Measurements from ENCODE around the gene UBE2C.
A peak's percentile ranks its signal among the peaks of the same experiment; 100 is the strongest.
"Not testable (repeated sequence)": the region's sequence is repeated elsewhere in the genome, so short reads cannot be mapped to it uniquely, and the experiment has no call there.

UBE2C gene

GRCh38 chr20:45812157-45813005, at the start of gene UBE2C:
Gene UBE2C (plus strand): TSS chr20:45812644. CDS start chr20:45812696, 52 bp downstream.
- peak; percentile 100 for DNase-seq (ENCODE audit: low spot score)

- not testable (repeated sequence) for DNase-seq (ENCODE audit: low spot score)
Measured at GRCh38 chr20:45764618-45765282, 47.7 kb upstream of the UBE2C start.

- no peak for DNase-seq (ENCODE audit: low spot score)
Measured at GRCh38 chr20:45765307-45765875, 47.1 kb upstream of the UBE2C start.

DNA sequence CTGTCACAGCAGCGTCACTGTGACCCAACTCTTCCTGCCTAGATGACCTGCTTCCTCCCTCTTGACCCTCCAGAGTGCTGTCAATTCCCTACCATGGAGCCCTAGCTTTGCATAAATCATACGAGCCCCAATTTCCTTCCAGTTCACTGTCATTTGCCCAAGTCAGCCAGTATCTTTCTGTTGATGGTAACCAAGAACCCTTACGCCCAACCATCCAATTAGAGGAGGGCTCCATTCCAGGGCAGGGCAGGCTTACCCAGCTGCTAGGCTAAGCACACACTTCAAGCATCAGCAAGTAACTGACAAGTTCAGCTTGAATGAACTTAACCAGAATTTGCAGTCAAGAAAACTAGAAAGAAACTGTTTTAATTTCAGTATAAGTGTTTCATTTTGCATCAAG, 46.5 kb upstream of the UBE2C start:
- DNase-seq (ENCODE audit: low spot score): no peak

GRCh38 chr20:45768479-45768878, 44.0 kb upstream of the UBE2C start:
- DNase-seq (ENCODE audit: low spot score): no peak

GRCh38 chr20:45771182-45771759, 41.2 kb upstream of the UBE2C start:
- peak; percentile 54 for DNase-seq (ENCODE audit: low spot score)

- DNase-seq (ENCODE audit: low spot score): no peak
Measured at GRCh38 chr20:45772693-45773092, 39.8 kb upstream of the UBE2C start.

DNA sequence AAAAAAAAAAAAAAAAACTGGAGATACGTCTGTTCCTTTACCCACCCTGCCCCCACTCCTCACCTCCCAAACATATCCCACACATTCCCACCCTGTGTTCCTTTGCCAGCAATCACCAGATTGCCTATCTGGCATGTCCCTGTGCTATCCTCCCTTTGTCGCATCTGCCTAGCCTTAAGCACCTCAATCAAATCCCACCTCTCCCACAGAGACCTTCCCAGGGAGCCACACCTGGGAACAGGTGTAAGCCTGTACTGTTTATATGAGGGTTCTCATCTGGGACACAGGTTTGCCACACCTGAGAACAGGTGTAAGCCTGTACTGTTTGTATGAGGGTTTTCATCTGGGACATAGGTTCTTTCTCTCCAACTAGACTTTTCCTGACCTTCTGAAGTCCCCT, 37.5 kb upstream of the UBE2C start:
- DNase-seq (ENCODE audit: low spot score): no peak

GRCh38 chr20:45775411-45775810, 37.0 kb upstream of the UBE2C start:
- no peak for DNase-seq (ENCODE audit: low spot score)

GRCh38 chr20:45776931-45777330, 35.5 kb upstream of the UBE2C start:
- DNase-seq (ENCODE audit: low spot score): no peak

- DNase-seq (ENCODE audit: low spot score): peak; percentile 83
Measured at GRCh38 chr20:45779011-45779915, 33.2 kb upstream of the UBE2C start.

- DNase-seq (ENCODE audit: low spot score): no peak
Measured at GRCh38 chr20:45780159-45780558, 32.3 kb upstream of the UBE2C start.

DNA sequence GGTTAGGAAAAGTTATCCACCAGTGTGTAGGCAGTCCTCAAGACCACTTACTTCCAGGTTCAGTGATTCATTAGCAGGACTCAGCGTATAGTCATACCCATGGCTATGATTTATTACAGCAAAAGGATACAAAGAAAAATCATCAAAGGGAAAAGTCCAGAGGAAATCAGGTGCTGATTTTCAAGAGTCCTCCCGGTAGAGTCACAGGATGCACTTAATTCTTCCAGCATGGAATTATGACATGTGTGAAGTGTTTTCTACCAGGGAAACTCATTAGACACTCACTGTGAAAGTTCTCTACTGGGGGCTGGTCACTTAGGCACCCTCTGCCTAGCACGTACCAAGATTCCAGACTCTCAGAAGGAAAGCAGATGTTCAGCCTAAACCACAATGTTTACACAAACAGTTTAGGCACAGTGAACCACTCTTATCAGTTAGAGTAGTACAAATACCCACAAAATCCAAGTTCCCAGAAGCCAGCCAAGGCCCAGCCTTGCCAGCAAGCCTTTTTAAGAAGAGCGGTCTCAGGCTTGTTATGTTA, 31.0 kb upstream of the UBE2C start:
- peak; percentile 38 for DNase-seq (ENCODE audit: low spot score)

- DNase-seq (ENCODE audit: low spot score): no peak
Measured at GRCh38 chr20:45782890-45783289, 29.6 kb upstream of the UBE2C start.

GRCh38 chr20:45783656-45784294, 28.7 kb upstream of the UBE2C start:
- no peak for DNase-seq (ENCODE audit: low spot score)

- DNase-seq (ENCODE audit: low spot score): no peak
Measured at GRCh38 chr20:45788351-45788750, 24.1 kb upstream of the UBE2C start.

GRCh38 chr20:45792317-45793118, 19.9 kb upstream of the UBE2C start:
- no peak for DNase-seq (ENCODE audit: low spot score)

GRCh38 chr20:45796337-45797065, 15.9 kb upstream of the UBE2C start:
- no peak for DNase-seq (ENCODE audit: low spot score)

DNA sequence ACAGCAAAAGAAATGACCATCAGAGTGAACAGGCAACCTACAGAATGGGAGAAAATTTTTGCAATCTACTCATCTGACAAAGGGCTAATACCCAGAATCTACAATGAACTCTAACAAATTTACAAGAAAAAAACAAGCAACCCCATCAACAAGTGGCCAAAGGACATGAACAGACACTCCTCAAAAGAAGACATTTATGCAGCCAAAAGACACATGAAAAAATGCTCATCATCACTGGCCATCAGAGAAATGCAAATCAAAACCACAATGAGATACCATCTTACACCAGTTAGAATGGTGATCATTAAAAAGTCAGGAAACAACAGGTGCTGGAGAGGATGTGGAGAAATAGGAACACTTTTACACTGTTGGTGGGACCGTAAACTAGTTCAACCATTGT, 14.9 kb upstream of the UBE2C start:
- DNase-seq (ENCODE audit: low spot score): not testable (repeated sequence)

Measured in hepatic stellate cell (primary cell).